ENCODE data around the gene KLRB1.
"Not testable (repeated sequence)": the region's sequence is repeated elsewhere in the genome, so short reads cannot be mapped to it uniquely, and the experiment has no call there.

Gene KLRB1

GRCh38 chr12:9619411-9620179, 11.9 kb upstream of the KLRB1 start:
- Histone ChIP-seq H3K9me3 (ENCODE audit: control insufficient read depth, low read length) (no peaks in the 10 kb centered on the region), H3K4me1 (ENCODE audit: control insufficient read depth, insufficient read depth, low read length, poor library complexity, severe bottlenecking) (no peaks in the 10 kb centered on the region), H3K36me3 (ENCODE audit: control insufficient read depth, insufficient read depth, low read length) (no peaks in the 10 kb centered on the region), H3K27ac (ENCODE audit: low read depth, low read length, severe bottlenecking) (no peak overlapping the region), H3K4me3 (ENCODE audit: extremely low read depth, insufficient read depth, low read length, poor library complexity, severe bottlenecking) (no peak overlapping the region)
- 71 to 75% methylated on average over 1 to 2 of the region's 6 CpGs for WGBS, 2 experiments (ENCODE audit: insufficient coverage in 2 of 2)

- WGBS, 2 experiments (ENCODE audit: insufficient coverage in 2 of 2), result 85 to 100% methylated on average over 1 of the region's 1 CpG
- H3K4me3 ChIP-seq (ENCODE audit: extremely low read depth, insufficient read depth, low read length, poor library complexity, severe bottlenecking); H3K27ac ChIP-seq (ENCODE audit: low read depth, low read length, severe bottlenecking); H3K9me3 ChIP-seq (ENCODE audit: control insufficient read depth, low read length); H3K36me3 ChIP-seq (ENCODE audit: control insufficient read depth, insufficient read depth, low read length); H3K4me1 ChIP-seq (ENCODE audit: control insufficient read depth, insufficient read depth, low read length, poor library complexity, severe bottlenecking): not testable (repeated sequence)
Measured at GRCh38 chr12:9618906-9619305, 11.2 kb upstream of the KLRB1 start.

GRCh38 chr12:9617124-9617523, 9.4 kb upstream of the KLRB1 start:
- no peak overlapping the region for H3K4me3 ChIP-seq (ENCODE audit: extremely low read depth, insufficient read depth, low read length, poor library complexity, severe bottlenecking)

GRCh38 chr12:9615420-9616136, 7.9 kb upstream of the KLRB1 start:
- no CpG with 5 or more reads among the region's 5 CpGs for WGBS, 2 experiments (ENCODE audit: insufficient coverage in 2 of 2)
- Histone ChIP-seq H3K36me3 (ENCODE audit: control insufficient read depth, insufficient read depth, low read length) (no peaks in the 10 kb centered on the region), H3K27ac (ENCODE audit: low read depth, low read length, severe bottlenecking) (no peak overlapping the region), H3K4me1 (ENCODE audit: control insufficient read depth, insufficient read depth, low read length, poor library complexity, severe bottlenecking) (no peaks in the 10 kb centered on the region), H3K9me3 (ENCODE audit: control insufficient read depth, low read length) (no peaks in the 10 kb centered on the region), H3K4me3 (ENCODE audit: extremely low read depth, insufficient read depth, low read length, poor library complexity, severe bottlenecking) (no peak overlapping the region)

More at GRCh38 chr12:9617124-9617523, 9.4 kb upstream of the KLRB1 start:
- H3K36me3 ChIP-seq (ENCODE audit: control insufficient read depth, insufficient read depth, low read length), result no peaks in the 10 kb centered on the region
- H3K27ac ChIP-seq (ENCODE audit: low read depth, low read length, severe bottlenecking), result no peak overlapping the region
- no peaks in the 10 kb centered on the region for H3K9me3 ChIP-seq (ENCODE audit: control insufficient read depth, low read length)
- WGBS, 2 experiments (ENCODE audit: insufficient coverage in 2 of 2), result 93% methylated on average over 3 of the region's 6 CpGs
- no peaks in the 10 kb centered on the region for H3K4me1 ChIP-seq (ENCODE audit: control insufficient read depth, insufficient read depth, low read length, poor library complexity, severe bottlenecking)

GRCh38 chr12:9610606-9611005, 2.9 kb upstream of the KLRB1 start:
- not testable (repeated sequence) for H3K27ac ChIP-seq (ENCODE audit: low read depth, low read length, severe bottlenecking); H3K4me3 ChIP-seq (ENCODE audit: extremely low read depth, insufficient read depth, low read length, poor library complexity, severe bottlenecking); H3K9me3 ChIP-seq (ENCODE audit: control insufficient read depth, low read length); H3K4me1 ChIP-seq (ENCODE audit: control insufficient read depth, insufficient read depth, low read length, poor library complexity, severe bottlenecking); H3K36me3 ChIP-seq (ENCODE audit: control insufficient read depth, insufficient read depth, low read length)
- 85 to 87% methylated on average over 4 to 5 of the region's 5 CpGs for WGBS, 2 experiments (ENCODE audit: insufficient coverage in 2 of 2)

GRCh38 chr12:9606736-9607372, 862 bp downstream of the KLRB1 start:
- Histone ChIP-seq H3K9me3 (ENCODE audit: control insufficient read depth, low read length) (no peaks in the 10 kb centered on the region), H3K4me3 (ENCODE audit: extremely low read depth, insufficient read depth, low read length, poor library complexity, severe bottlenecking) (no peak overlapping the region), H3K4me1 (ENCODE audit: control insufficient read depth, insufficient read depth, low read length, poor library complexity, severe bottlenecking) (no peaks in the 10 kb centered on the region), H3K27ac (ENCODE audit: low read depth, low read length, severe bottlenecking) (no peak overlapping the region), H3K36me3 (ENCODE audit: control insufficient read depth, insufficient read depth, low read length) (no peaks in the 10 kb centered on the region)
- 60% methylated on average over 1 of the region's 4 CpGs; no CpG with 5 or more reads in 1 of the 2 experiments for WGBS, 2 experiments (ENCODE audit: insufficient coverage in 2 of 2)

GRCh38 chr12:9606247-9606646, 1.5 kb downstream of the KLRB1 start:
- 100% methylated on average over 1 of the region's 3 CpGs for WGBS, 2 experiments (ENCODE audit: insufficient coverage in 2 of 2)
- H3K9me3 ChIP-seq (ENCODE audit: control insufficient read depth, low read length), result no peaks in the 10 kb centered on the region
- H3K27ac ChIP-seq (ENCODE audit: low read depth, low read length, severe bottlenecking), result no peak overlapping the region
- no peak overlapping the region for H3K4me3 ChIP-seq (ENCODE audit: extremely low read depth, insufficient read depth, low read length, poor library complexity, severe bottlenecking)
- no peaks in the 10 kb centered on the region for H3K4me1 ChIP-seq (ENCODE audit: control insufficient read depth, insufficient read depth, low read length, poor library complexity, severe bottlenecking)
- no peaks in the 10 kb centered on the region for H3K36me3 ChIP-seq (ENCODE audit: control insufficient read depth, insufficient read depth, low read length)

GRCh38 chr12:9605483-9605882, 2.2 kb downstream of the KLRB1 start:
- Histone ChIP-seq H3K9me3 (ENCODE audit: control insufficient read depth, low read length) (no peaks in the 10 kb centered on the region), H3K27ac (ENCODE audit: low read depth, low read length, severe bottlenecking) (no peak overlapping the region), H3K4me3 (ENCODE audit: extremely low read depth, insufficient read depth, low read length, poor library complexity, severe bottlenecking) (no peak overlapping the region), H3K36me3 (ENCODE audit: control insufficient read depth, insufficient read depth, low read length) (no peaks in the 10 kb centered on the region), H3K4me1 (ENCODE audit: control insufficient read depth, insufficient read depth, low read length, poor library complexity, severe bottlenecking) (no peaks in the 10 kb centered on the region)
- WGBS, 2 experiments (ENCODE audit: insufficient coverage in 2 of 2), result 86 to 87% methylated on average over 2 of the region's 2 CpGs

- H3K36me3 ChIP-seq (ENCODE audit: control insufficient read depth, insufficient read depth, low read length), result no peaks in the 10 kb centered on the region
- no peak overlapping the region for H3K27ac ChIP-seq (ENCODE audit: low read depth, low read length, severe bottlenecking)
- no peak overlapping the region for H3K4me3 ChIP-seq (ENCODE audit: extremely low read depth, insufficient read depth, low read length, poor library complexity, severe bottlenecking)
- H3K4me1 ChIP-seq (ENCODE audit: control insufficient read depth, insufficient read depth, low read length, poor library complexity, severe bottlenecking), result no peaks in the 10 kb centered on the region
- H3K9me3 ChIP-seq (ENCODE audit: control insufficient read depth, low read length), result no peaks in the 10 kb centered on the region
- 78 to 92% methylated on average over 4 to 5 of the region's 5 CpGs for WGBS, 2 experiments (ENCODE audit: insufficient coverage in 2 of 2)
Measured at GRCh38 chr12:9604287-9604686, 3.4 kb downstream of the KLRB1 start.

GRCh38 chr12:9600426-9600825, 7.3 kb downstream of the KLRB1 start:
- 80% methylated on average over 1 of the region's 3 CpGs; no CpG with 5 or more reads in 1 of the 2 experiments for WGBS, 2 experiments (ENCODE audit: insufficient coverage in 2 of 2)
- H3K9me3 ChIP-seq (ENCODE audit: control insufficient read depth, low read length); H3K4me1 ChIP-seq (ENCODE audit: control insufficient read depth, insufficient read depth, low read length, poor library complexity, severe bottlenecking); H3K4me3 ChIP-seq (ENCODE audit: extremely low read depth, insufficient read depth, low read length, poor library complexity, severe bottlenecking); H3K36me3 ChIP-seq (ENCODE audit: control insufficient read depth, insufficient read depth, low read length); H3K27ac ChIP-seq (ENCODE audit: low read depth, low read length, severe bottlenecking): not testable (repeated sequence)

All from mesodermal cell (in vitro differentiated cells).